Raji (cell line): ENCODE results near the gene SMIM38.

Experiments
- POLR2A ChIP-seq: IDR thresholded peaks from 2 replicates; pipeline ENCODE4 v1.6.1; 2011; ENCODE audit warnings: low read depth, low read length, control low read depth; ENCODE audit not compliant: insufficient read depth

The SMIM38 gene

DNA sequence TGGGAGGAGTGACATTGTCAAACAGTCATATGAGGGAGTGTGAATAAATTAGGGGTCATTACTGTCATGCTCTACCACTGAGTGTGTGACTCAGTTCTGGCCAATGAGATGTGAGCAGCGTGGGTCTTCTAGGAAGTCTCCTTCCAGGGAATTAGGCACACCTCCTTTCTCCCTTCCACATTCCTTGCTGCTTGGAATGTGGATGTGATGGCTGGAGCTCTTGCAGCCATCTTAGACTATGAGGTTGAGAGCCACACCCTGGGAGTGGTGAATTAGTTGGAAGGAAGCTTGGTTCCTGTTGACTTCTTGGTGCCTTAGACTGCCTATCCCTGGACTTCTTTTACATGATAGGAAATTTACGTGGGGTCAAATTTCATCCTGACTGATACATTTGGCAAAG lies 36.5 kb upstream of the SMIM38 start:
- no peak for TF ChIP-seq POLR2A

DNA sequence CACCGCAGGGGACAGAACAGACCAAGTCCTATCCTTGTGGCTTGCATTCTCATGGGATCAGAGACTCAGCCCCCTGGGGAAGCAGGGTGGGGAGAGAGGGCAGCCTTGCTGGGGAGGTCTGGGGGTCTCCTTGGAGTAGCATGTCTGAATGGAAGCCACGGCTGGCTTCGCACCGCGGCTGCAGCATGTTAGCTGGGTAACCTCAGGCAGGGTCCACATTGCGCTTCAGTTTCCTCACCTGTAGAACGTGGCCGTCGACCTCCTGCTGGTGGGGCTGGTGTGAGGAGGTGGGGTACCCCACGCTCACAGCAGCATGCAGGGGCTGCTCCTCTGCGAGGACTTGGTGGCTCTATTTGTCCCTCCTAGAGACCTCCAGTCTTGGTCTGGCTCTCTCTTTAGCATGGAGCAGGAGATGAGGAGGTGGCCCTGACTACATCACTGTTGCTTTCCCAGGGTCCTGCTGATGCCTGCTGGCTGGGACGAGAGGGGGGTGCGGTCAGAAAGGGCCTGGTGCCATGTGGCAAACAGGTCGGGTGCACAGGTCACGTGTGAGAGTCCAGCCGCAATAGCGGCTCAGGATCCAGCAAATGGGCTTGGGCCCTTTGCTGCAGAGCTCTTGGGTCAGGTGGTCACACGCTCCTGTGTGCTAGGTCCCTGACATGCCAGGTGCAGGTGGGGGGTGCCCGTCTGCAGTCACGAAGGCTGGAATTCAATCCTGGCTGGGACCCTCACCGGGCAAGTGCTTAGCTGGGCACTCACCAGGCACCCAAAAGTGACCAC lies 35.4 kb upstream of the SMIM38 start:
- no peak for TF ChIP-seq POLR2A

DNA sequence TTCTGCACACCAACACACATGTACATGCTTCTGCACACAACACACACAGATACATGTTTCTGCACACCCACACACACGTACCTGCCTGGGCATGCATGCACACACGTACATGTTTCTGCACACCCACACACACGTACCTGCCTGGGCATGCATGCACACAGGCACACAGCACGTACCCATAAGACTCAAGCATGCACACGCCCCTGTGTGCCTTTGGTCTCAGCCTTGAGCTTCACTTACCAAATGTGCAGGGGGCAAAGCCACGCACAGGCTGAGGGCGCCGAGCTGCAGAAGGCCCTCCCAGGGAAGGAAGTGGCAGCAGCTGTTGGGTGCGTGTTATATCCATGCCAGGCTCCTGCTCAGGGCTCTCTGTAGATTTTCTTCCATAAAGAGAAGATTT lies 34.7 kb upstream of the SMIM38 start:
- TF ChIP-seq POLR2A, result no peak

DNA sequence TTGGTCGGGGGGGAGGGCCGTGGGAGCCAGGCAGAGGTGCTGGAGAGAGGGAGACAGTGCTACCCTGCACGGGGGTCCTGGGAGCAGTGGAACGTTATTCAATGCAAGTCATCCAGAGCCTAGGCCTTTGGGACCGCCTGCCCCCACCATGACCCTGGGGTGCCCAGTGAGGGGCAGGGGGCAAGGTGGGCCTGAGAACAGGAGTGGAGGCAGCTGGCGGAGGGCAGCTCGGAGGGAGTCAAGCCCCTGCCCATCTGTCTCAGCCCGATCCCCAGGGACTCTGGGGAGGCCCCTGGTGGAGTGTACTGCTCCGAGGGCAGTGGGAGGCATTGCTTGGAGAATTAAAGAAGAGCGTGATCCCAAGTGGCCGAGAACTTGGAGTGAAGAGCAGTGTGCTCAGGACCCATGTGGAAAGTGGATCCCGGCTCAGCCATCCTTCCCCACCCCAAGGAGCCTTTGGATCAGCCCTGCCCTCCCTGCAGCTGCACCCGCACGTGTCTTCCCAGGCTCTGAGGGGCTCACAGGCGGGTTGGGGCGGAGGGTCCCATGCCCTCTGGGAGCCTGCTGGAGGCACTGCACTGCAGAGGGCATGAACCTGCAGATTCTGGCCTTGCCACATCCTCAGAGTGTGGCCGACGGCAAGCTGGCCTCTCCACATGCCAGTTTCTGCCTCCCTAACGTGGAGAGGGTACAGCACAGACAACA lies 34.0 kb upstream of the SMIM38 start:
- TF ChIP-seq POLR2A, result no peak

DNA sequence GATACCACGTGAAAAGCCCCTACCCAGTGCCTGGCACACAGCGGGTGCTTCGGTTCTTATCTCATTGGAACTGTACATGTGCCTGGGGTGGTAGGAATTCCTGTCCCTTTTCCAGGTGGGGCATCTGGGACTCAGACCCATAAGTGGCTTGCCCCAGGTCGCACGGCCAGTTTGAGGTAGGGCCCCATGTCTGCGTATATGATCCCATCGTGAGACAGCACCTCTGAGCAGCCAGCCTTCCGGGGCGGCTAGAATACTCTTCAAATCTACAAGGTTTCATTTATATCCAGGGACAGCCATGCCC lies 33.5 kb upstream of the SMIM38 start:
- no peak for TF ChIP-seq POLR2A

DNA sequence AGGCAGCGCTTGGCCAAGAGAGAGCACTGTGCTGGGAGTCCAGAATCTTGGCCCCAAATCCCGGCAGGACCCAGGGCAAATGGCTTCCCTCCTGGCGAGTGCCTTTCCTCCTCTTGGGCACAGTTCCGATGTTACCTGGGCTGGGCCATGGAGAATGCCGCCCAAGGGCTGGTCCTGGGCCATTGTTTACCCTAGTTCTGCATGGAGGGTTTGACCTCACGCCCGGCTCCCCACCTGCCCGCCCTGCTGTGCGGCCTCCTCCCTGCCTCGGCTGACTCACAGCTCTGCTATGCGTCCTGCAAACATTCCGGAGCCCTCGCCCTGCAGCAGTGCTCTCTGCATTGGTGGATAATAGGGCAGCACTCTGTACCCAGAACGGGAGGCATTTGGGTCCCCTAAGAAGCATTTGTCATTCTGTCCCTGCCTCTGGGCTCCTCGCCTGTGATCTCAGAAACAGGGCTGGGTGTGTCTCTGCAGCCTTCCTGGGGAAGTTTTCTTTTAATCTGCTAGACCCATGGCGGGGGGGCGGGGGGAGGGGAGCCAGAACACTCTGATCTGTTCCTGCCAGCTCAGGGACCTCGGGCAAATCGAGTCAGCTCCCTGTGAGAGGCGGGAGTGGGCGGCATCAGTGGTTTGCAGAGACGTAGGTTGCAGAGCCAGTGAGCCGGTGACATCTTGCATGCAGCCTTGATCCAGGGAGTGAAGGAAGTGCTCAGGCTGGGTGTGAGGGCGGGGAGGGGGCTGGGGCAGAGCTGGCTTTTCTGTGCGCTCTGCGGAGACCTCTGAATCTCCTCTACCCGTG lies 32.9 kb upstream of the SMIM38 start:
- no peak for TF ChIP-seq POLR2A

DNA sequence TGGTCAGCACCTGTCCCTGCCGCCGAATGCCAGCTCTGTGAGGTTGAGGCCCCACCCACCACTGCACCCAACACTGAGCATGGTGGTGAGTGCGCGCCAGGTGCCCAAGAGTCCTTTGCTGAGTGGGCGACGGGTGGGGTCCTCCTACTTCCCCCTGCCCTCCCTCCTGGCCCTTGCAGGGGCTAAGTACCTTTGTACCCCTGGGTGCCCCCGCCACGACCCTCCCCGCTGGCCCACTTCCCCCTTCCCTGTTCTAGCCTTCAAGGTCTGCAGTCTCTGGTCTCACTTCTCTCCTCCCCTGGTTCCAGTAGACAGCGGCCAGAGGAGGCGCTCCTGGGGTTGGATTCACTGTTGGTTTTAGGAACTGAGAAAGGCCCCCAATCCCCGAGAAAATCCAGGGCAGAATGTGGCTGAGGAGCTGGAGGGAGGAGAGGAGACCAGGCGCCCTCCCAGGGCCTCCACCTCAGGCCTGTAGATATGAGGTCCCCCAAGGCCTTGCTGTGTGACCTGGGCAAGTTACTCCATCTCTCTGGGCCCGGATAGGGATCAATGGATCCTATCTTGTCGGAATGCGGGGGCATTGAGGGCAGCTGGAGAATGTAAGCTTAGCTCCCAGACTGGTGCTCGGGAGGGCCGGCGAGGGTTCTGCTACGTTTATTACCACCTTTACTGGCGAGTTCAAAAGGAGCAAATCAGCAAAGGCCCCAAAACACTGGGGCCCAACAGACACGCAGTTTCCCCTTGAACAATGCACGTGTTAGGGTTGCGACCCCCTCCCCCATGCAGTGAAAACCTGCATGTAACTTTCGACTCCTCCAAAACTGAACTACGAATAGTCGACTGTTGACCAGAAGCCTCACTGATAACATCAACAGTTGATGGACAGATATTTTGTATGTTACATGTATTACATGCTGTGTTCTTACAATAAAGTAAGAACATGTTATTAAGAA lies 31.9 kb upstream of the SMIM38 start:
- TF ChIP-seq POLR2A, result no peak

DNA sequence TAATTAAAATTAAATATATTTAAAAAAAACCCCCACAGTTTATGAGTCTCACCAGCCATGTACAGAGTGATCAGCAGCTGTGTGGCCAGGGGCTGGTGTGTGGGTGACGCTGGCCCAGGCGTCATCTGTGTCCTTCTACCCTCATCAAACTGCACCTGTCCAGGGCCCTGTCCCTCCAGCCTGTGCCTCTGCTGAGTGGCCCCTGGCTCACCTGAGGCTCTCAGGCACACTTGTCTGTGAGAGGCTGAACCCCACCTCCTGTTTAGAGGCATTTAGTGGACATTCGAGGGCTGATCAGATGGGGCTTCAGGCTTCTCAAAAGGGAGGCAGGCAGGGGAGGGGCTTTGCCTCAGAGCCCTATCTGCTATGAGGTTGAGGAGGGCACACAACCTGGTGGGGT lies 29.9 kb upstream of the SMIM38 start:
- no peak for TF ChIP-seq POLR2A

DNA sequence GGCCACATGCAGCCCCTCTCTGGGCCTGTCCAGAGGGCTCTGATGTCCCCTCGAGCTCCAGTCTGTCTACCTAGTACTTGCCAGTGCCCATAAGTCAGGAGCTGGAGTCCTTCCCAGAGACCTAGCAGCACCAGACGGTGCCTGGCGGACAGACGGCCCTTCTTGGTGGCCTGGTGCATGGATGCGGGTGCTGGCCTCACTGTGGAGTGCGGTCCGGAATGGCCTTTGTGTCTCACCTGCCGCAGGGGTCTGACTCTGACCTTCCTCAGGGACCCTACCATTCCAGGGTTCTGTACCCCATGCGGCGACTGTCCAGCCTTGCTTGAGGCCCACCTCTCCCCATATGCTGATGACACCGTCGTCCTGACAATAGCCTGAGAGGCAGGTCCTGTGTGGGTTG lies 29.4 kb upstream of the SMIM38 start:
- no peak for TF ChIP-seq POLR2A

DNA sequence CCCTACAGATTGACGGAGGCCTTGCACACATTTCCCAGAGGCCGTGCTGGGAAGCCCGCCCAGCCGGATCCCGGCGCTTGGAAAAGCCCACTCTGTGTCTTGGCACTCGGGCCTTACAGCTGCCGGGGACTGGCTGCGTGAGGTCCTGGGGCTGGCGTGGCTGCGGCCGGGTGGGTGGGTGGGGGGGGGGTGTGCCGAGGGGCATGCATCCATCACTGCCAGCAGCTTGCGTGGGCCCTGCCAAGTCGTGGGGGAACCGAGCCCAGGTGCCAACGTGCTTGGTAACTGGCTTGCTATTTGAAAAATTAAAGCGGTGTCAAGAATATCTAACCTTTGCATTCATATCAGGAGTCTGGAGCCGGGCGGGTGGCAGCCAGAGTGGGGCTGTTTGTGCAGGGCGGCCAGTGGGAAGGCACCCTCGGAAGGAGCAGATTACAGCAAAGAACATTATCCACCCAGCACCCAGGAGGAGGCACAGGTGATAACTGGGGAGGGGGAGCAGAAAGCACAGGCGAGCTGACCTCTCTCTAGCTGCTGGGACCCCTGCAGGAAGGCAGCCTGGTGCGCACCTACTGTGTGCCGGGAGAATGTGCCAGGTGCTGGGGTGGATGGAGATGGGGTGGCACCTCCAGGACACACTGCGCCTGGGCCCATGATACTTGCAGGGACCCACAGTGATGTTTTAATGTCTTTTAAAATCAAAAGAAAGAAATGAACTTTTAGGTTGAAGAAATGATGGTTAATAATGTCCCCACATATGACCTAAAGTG lies 28.5 kb upstream of the SMIM38 start:
- no peak for TF ChIP-seq POLR2A

DNA sequence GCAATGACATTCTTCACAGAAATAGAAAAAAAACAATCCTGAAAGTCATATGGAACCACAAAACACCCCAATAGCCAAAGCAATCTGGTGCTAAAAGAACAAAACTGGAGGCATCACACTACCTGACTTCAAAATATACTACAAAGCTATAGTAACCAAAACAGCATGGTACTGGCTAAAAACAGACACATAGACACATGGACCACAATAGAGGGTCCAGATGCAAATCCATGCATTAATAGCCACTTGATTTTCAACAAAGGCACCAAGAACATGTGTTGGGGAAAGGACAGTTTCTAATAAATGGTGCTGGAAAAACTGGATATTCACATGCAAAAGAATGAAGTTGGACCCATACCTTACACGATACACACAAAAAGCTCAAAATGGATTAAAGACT lies 27.9 kb upstream of the SMIM38 start:
- no peak for TF ChIP-seq POLR2A

DNA sequence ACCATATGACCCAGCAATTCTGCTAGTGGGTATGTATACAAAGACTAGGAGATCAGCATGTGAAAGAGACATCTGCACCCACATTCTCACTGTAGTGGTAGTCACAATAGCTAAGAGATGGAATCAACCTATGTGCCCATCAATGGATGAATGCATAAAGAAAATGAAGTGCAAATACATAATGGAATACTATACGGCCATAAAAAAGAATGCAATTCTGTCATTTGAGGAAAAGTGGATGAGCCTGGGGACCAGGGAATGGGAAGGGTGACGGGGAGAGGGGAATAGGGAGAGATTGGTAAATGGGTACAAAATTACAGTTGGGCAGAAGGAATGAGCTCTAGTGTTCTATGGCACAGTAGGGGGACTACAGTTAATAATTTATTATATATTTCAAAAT lies 26.7 kb upstream of the SMIM38 start:
- no peak for TF ChIP-seq POLR2A

DNA sequence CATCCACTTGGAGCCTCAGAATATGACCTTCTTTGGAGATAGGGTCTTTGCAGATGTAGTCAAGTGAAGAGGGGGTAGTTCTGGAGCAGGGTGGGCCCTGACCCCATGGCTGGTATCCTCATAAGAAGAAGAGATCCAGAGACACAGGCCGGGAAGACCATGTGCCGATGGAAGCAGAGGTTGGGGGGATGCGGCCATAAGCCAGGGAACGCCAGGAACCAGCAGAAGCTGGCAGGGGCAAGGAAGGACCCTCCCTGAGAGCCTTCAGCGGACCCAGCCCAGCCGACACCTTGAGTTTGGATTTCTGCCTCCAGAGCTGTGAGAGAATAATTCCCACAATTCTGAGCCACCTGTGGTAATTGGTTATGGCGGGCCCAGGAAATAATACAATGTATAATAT lies 26.1 kb upstream of the SMIM38 start:
- TF ChIP-seq POLR2A, result no peak

DNA sequence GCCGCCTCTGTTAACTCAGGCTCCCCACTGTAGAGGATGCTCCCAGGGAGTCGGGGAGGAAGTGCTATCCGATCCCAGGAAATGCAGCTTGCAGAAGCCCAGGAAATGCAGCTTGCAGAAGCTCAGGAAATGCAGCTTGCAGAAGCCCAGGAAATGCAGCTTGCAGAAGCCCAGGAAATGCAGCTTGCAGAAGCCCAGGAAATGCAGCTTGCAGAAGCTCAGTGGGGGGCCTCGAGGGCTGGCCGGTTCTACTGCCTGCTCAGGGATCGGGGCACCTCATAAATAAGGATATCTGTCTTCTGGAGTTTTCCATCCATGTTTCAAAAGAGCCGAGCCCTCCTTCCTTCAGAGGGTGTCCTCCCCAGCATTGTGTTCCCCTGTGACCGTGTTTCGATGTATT lies 25.1 kb upstream of the SMIM38 start:
- TF ChIP-seq POLR2A, result no peak
